Activated CD4-positive, CD25-positive, alpha-beta regulatory T cell treated with anti-CD3 and anti-CD28 coated beads, Interleukin-2, amount 50 U/mL, for 72 hours (primary cell): ENCODE measurements around the gene PHF2.
A peak's percentile ranks its signal among the peaks of the same experiment; 100 is the strongest.

Experiments
- DNase-seq: peaks from one replicate; pipeline ENCODE4 v3.0.0; 2021

The PHF2 gene

GRCh38 chr9:93576258-93577077 is at the start of gene PHF2:
Gene PHF2 (plus strand): TSS chr9:93576584. CDS start chr9:93576774, 190 bp downstream.
- DNase-seq: peak; percentile 50

DNA sequence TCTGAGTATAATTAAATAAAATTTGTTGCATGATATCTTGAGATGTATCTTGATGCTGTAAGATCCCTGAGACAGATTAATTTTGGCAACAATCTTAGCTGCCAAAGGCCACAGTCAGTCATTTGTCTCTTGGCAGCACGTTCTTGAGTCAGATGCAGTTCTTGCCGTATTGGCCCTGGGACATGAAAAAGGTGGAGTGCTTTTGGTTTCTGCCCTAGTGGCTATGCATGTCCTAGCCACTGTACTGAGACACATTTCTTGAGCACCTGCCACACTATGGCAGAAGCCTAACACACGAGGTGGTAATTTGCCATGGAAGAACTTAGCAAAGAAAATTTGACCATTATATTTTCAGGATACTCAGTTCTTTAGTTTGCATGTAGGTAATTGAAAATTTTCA is 45.0 kb upstream of the PHF2 start:
- no peak for DNase-seq

DNA sequence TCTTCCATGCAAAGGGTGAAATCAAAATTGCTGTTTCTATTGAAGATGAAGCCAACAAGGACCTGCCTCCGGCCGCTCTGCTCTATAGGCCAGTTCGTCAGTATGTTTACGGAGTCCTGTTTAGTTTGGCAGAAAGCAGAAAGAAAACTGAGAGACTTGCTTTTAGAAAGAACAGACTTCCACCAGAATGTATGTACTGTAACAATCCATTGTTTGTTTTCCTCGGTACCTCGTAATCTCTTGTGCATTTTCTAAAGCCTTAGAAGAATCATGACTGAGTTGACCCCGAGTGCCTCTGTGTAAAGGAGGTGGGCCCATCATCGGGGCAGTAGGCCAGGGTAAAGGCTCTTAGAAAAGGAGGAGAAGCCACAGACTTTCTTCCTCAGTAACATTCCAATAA is 44.2 kb upstream of the PHF2 start:
- no peak for DNase-seq

DNA sequence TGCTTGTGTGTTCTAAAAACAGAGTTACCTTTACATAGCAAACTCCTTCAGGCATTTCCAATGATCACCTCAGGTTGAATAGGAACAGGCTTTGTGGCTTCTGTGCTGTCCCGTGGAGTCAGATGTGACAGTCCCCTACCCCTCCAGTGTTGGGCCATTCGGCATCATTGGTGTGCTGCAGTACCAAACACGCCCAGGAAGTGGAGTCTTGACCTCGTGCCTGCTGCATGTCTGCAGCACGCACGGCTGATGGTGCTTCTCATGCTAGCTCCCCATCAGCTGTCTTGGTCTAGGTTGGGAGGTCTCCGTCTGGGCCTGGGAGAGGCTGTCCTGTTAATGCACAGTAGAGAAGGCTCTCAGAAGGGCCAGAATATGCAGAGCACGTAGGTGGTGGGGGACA is 42.5 kb upstream of the PHF2 start:
- DNase-seq: no peak

- DNase-seq: no peak
These were observed 40.2 kb upstream of the PHF2 start for GRCh38 chr9:93536167-93536566.

- no peak for DNase-seq
These were observed 39.5 kb upstream of the PHF2 start for GRCh38 chr9:93536874-93537273.

DNA sequence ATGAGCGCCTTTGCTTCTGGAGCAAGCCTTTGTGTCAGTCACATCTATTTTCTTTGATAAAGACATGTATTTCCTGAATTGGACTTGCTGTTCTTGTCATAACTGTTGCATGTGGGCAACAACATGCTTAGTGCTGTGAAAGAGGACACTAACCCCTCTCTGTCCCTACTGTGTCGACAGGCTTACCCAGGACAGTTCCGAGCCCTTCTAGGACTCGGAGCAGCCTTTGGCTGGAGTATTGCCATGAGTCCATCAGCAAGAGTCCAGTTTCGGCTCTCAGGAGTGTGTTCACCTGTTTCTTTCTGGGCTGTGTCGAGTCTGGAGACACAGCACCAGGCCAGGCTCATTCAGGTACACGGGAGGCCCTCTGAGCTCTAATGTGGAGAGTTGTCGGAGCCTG is 36.1 kb upstream of the PHF2 start:
- DNase-seq: no peak

DNA sequence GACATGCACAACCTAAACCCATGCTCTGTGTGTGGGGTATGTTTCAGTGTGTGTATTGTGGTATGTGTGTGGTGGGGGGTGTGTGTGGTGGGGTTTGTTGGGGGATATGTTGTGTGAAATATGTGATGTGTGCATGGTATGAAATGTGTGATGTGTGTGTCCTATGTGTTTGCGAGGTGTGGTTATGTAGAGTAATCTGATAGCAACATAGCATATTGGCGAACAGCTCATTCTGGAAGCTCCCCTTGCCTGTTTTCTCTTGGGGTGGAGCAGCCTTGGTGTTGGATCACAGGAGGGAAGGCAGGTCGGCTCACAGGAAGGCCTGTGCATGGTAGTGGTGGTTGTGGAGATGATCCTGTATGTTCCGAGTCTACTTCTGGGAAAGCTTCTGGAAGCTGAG is 35.4 kb upstream of the PHF2 start:
- no peak for DNase-seq

DNA sequence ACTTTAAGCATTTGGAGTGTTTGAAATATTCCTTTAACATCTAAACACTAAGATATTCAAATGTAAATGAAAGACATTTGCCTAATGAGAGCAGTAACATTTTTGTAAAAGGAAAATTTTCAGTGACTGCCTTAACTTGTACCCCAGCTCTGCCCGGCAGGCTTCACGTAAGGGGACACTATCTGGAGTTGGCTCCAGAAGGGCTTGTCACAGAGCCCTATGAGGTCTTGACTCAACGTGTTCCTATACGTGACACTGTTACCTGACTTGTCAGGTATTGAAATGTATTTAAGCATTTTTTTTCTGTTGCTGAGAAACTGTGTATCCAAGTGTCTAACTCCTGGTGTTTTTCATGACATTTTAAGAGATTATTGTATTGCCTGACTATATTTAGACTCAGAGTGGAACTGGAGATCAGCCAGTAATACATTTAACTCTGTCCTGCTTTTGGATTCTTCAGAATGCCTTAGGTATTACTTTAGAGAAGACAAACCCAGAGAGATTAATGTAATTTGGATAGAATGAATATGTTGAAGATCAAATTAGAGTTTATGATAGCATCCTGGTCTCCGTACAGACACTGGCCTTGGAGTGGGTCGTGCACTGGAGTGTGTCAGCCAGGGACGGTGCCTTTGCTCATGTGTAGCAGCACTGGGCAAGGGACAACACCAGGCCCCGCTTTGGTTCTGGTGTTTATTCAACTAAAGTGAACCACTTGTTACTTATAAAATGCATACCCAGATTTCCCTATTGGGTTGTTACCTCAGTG is 34.6 kb upstream of the PHF2 start:
- DNase-seq: no peak

DNA sequence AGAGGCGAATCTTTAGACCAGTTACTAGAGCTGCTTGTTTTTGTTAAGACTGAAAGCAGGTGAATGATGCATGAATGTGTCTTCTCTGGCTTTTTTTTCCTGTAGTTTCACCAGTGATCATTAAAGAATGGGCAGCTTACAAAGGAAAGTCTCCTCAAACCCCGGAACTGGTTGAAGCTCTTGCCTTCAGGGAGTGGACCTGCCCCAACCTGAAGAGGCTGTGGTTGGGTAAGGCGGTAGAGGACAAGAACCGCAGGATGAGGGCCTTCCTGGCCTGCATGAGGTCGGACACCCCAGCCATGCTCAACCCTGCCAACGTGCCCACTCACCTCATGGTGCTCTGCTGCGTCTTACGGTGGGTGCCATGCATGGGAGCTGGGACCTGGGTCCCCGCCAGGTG is 33.3 kb upstream of the PHF2 start:
- DNase-seq: no peak

- no peak for DNase-seq
These were observed 30.0 kb upstream of the PHF2 start for GRCh38 chr9:93546356-93546755.

DNA sequence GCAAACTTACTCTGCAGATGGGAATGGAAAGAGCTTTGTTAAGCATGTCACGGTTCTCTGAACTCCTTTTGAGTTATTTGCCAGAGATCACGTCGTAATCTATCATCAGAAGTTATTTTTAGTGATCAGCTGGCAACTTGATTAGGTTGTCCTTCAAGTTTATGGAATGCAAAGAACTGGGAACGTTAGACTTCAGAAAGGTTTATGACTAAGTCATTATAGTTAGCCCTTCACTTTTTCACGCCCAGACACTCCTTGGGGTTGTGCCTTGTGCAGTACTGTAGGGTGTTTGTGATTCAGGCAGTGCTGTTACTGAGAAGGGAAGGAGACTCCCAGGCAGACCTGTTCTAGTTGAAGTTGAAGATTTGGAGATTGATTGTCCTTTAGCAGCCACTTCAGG is 26.8 kb upstream of the PHF2 start:
- no peak for DNase-seq

GRCh38 chr9:93552923-93553322 is 23.5 kb upstream of the PHF2 start:
- no peak for DNase-seq

GRCh38 chr9:93555370-93555769 is 21.0 kb upstream of the PHF2 start:
- DNase-seq: no peak

DNA sequence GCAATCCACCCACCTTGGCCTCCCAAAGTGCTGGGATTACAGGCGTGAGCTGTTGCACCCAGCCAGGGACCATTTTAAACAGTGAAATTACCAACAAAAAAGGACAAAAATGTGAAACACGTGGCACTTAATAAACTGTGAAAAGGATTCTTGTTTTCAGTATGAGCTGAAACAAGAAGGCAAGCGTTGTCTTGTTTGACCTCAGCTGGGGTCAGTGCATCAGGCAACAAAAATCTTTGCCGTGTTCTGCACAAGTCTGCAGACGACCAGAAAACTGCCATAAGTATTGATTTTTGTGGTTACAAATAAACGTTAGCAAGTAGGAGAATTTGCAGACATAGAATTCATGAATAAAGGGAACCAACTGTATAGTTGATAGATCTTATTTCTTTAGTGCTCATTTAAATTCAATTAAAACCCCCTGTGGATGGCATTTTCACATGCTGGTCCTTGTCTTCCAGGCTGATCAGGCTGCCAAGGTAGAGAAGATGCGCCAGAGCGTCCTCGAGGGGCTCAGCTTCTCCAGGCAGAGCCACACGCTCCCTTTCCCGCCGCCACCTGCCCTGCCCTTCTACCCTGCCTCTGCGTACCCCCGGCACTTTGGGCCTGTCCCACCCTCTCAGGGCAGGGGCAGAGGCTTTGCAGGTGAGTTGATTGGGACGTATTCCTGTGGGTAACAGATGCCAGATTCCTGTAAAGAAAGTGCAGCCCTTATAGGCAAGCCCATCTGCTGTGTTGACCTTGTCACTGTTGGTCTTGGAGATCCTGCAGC is 18.8 kb upstream of the PHF2 start:
- no peak for DNase-seq

GRCh38 chr9:93558503-93558902 is 17.9 kb upstream of the PHF2 start:
- DNase-seq: no peak

GRCh38 chr9:93560991-93561390 is 15.4 kb upstream of the PHF2 start:
- no peak for DNase-seq

GRCh38 chr9:93562157-93562556 is 14.2 kb upstream of the PHF2 start:
- no peak for DNase-seq

- DNase-seq: no peak
These were observed 11.3 kb upstream of the PHF2 start for GRCh38 chr9:93565089-93565488.

GRCh38 chr9:93566408-93567270 is 9.7 kb upstream of the PHF2 start:
- peak; percentile 100 for DNase-seq

DNA sequence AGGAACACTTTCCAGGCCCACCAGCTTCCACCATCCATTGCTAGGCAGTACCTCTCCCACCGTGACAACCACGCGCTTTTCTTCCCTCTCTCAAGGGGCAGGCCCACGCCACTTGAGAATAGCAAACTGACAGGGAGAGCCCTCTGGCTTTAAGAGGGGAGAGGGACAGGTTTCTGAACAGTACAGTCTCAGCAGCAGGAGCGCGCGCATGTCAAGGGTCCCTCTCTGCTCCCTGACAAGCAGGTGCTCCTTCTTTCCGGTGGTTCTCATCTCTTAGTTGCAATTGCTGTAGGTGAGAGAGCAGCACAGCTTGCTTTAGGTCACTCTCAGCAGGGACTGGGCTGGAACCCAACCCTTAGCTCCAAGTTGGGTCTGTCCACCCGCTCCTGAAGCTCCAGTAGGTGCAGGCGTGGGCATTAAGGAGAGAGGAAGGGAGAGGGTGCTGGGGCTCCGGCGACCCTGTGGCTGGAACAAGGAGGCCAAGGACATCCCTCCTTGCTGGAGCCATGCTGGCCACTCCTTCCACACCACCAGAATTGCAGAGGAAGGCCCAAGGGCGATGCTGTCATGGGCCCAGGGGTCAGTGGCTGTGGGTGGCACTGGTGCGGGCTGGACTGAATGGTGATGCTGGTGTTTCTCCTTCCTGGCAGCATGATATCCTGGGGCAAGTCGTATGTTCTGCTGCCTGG is 9.0 kb upstream of the PHF2 start:
- no peak for DNase-seq

DNA sequence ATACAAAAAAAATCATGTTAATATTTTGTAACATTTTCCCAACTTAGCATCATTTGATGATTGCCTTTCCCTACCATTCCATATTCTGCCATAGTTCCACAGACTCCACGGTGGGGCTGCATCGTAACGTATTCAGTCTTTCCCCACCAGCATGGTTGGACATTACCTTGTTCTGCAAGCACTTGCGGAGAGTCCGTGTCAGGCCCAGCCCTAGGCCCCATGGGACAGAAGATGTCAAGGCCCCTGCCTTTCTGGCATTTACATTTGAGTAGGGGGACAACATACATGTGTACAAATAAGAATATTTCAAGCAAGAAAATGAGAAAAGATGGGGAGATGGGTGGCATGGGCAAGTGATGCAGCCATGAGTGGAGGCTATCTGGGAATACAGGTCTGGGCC is 8.2 kb upstream of the PHF2 start:
- no peak for DNase-seq
